ENCODE measurements around the gene BFAR.

GRCh38 chr16:14586637-14587305, 46.0 kb upstream of the BFAR start:
- TF ChIP-seq CTCF (IDR thresholded peaks at IDR 0.05) (no peak), JUND (IDR thresholded peaks at IDR 0.05) (no peak), RAD21 (IDR thresholded peaks at IDR 0.05; ENCODE audit: low read length) (no peak), MAX (IDR thresholded peaks at IDR 0.05; ENCODE audit: low read depth) (no peak), GABPA (IDR thresholded peaks at IDR 0.05; ENCODE audit: low read depth) (no peak), NFIC (IDR thresholded peaks at IDR 0.05; ENCODE audit: borderline replicate concordance) (no peak), MEF2A (IDR thresholded peaks at IDR 0.05; ENCODE audit: borderline replicate concordance, low read depth) (no peak), EP300 (IDR thresholded peaks at IDR 0.05; ENCODE audit: borderline replicate concordance in 1 of 2, low read depth in 1 of 2, low read length in 1 of 2) (no peak), RXRA (IDR thresholded peaks at IDR 0.05; ENCODE audit: borderline replicate concordance, low read depth) (no peak), POLR2AphosphoS5 (IDR thresholded peaks at IDR 0.05; ENCODE audit: low read depth, low read length) (no peak)
